Vein endothelial cell (primary cell): ENCODE measurements around the gene PITX3. TPM values are rescaled to one million over a fixed set of nuclear protein-coding genes. Genes with fewer than 3 reads are reported as not detected.

Experiments
- total RNA-seq: library from RNA; depleted of rRNA; stranded (reverse); fragments of >200 nt; gene quantifications from 2 replicates; pipeline ENCODE4 v1.2.3, GENCODE V29; 2012

PITX3 gene
- not detected in 2 replicates for total RNA-seq

GRCh38 chr10:102241444-102242117 lies at the start of gene PITX3:
Gene PITX3, minus strand, starts transcription at chr10:102241512. Its CDS starts 9,432 bp downstream, at chr10:102232080.

GRCh38 chr10:102245082-102245931 lies 4.0 kb upstream of the PITX3 start, which contains the start of gene GBF1:
Gene GBF1, plus strand, starts transcription at chr10:102245532. Its CDS starts 13,407 bp downstream, at chr10:102258939.

GRCh38 chr10:102225646-102226541 lies 15.4 kb downstream of the PITX3 start, which contains the start of gene ELOVL3:
Gene ELOVL3, plus strand, starts transcription at chr10:102226299. Its CDS starts 250 bp downstream, at chr10:102226549.

Other genes starting within 250 kb of the PITX3 start
- 7.3 and 8.5 TPM in 2 replicates for gene ARMH3, start 185.3 kb downstream of the PITX3 start, total RNA-seq
- gene HPS6, start 176.2 kb downstream of the PITX3 start, total RNA-seq, result 34.4 and 37.6 TPM in 2 replicates
- 72.3 and 99.3 TPM in 2 replicates for gene LDB1, start 121.1 kb downstream of the PITX3 start, total RNA-seq
- gene PPRC1, start 108.5 kb downstream of the PITX3 start, total RNA-seq, result 20.2 and 29.7 TPM in 2 replicates
- 50.6 and 55.4 TPM in 2 replicates for gene NOLC1, start 89.1 kb downstream of the PITX3 start, total RNA-seq
- not detected in 2 replicates for gene ELOVL3, start 15.2 kb downstream of the PITX3 start, total RNA-seq
- 50.9 and 51.3 TPM in 2 replicates for gene GBF1, start 4.0 kb upstream of the PITX3 start, total RNA-seq
- gene NFKB2, start 154.2 kb upstream of the PITX3 start, total RNA-seq, result 27.1 and 28.0 TPM in 2 replicates
- gene PSD, start 177.3 kb upstream of the PITX3 start, total RNA-seq, result 0.33 TPM in 1 of 2 replicates, not detected in the other
- 5.1 and 9.8 TPM in 2 replicates for gene FBXL15, start 179.3 kb upstream of the PITX3 start, total RNA-seq
- gene CUEDC2, start 191.1 kb upstream of the PITX3 start, total RNA-seq, result 40.4 and 75.5 TPM in 2 replicates
- gene C10orf95, start 210.0 kb upstream of the PITX3 start, total RNA-seq, result not detected in 2 replicates